Transverse colon (tissue), 4 donors: Measurements from ENCODE around the gene TSPO2.

ENCODE experiments used
- CTCF ChIP-seq, 5 experiments: fragments of 200-600 bp in 3 of 5; fragments of 450-650 bp in 2 of 5; sonication (generic) in 3 of 5; IDR thresholded peaks; 1 replicate in 2 of 5; 2 replicates in 3 of 5; pipeline ENCODE4 v1.5.1; 2016 to 2017; ENCODE audit warnings: antibody characterized with exemption in 5 of 5, inconsistent platforms in 3 of 5, mild to moderate bottlenecking in 2 of 5, moderate library complexity in 1 of 5
- POLR2A ChIP-seq: fragments of 450-650 bp; IDR thresholded peaks from one replicate; pipeline ENCODE4 v1.6.1; 2016; ENCODE audit warnings: antibody characterized with exemption, mild to moderate bottlenecking, moderate library complexity
- POLR2AphosphoS5 ChIP-seq, 3 donors: sonication (generic); formaldehyde crosslinking; IDR thresholded peaks; one replicate each; pipeline ENCODE4 v1.6.1; 2016; ENCODE audit warnings: antibody characterized with exemption in 3 of 3

GRCh38 chr6:41049521-41049920 lies 7.3 kb downstream of the TSPO2 start:
- TF ChIP-seq POLR2A = no peak
- no peak for TF ChIP-seq CTCF (IDR thresholded peaks at IDR 0.05)
- no peak for TF ChIP-seq POLR2AphosphoS5 (IDR thresholded peaks at IDR 0.05)
